Nephron (organoid): ENCODE results near the gene OPA1.

Source experiments
- H3K27ac Mint-ChIP-seq, 3 experiments: 2 replicates each; pipeline ENCODE4 v1.8.0; 2020; ENCODE audit warnings: mixed read lengths in 3 of 3, mild to moderate bottlenecking in 2 of 3, moderate library complexity in 1 of 3
- H3K27me3 Mint-ChIP-seq: 2 replicates; pipeline ENCODE4 v1.8.0; 2021; ENCODE audit warnings: low read depth, mild to moderate bottlenecking, moderate library complexity, mixed read lengths
- H3K36me3 Mint-ChIP-seq: 2 replicates; pipeline ENCODE4 v1.8.0; 2020; ENCODE audit warnings: low read depth, mixed read lengths
- H3K4me1 Mint-ChIP-seq: 2 replicates; pipeline ENCODE4 v1.8.0; 2020; ENCODE audit warnings: mixed read lengths
- H3K4me3 Mint-ChIP-seq, 3 experiments: 2 replicates each; pipeline ENCODE4 v1.8.0; 2020; ENCODE audit warnings: mild to moderate bottlenecking in 3 of 3, mixed read lengths in 3 of 3, moderate library complexity in 2 of 3
- H3K9me3 Mint-ChIP-seq: 2 replicates; pipeline ENCODE4 v1.8.0; 2020; ENCODE audit warnings: mixed read lengths
- CTCF ChIP-seq, 3 experiments: fragments of 200-600 bp; sonication (generic); IDR thresholded peaks; one replicate each; pipeline ENCODE4 v1.5.0; 2021; ENCODE audit warnings: antibody characterized with exemption in 3 of 3; ENCODE audit not compliant: unreplicated experiment in 3 of 3

OPA1 gene

GRCh38 chr3:193742628-193743027, 149.6 kb downstream of the OPA1 start:
- Mint-ChIP-seq H3K36me3 (no peaks in the 10 kb centered on the region), H3K4me1 (peaks cover 23% of the 10 kb centered on the region), H3K9me3 (no peaks in the 10 kb centered on the region), H3K4me3 (no peak overlapping the region), H3K27me3 (peaks cover 8% of the 10 kb centered on the region), H3K27ac (peak overlapping the region; percentile 24 to 98 (median 96))
- no peak for TF ChIP-seq CTCF (IDR thresholded peaks at IDR 0.05; ENCODE audit: unreplicated experiment in 3 of 3)

- peak overlapping the region in 2 of 3 experiments; percentile 24 to 44 for H3K4me3 Mint-ChIP-seq
- peaks cover 23% of the 10 kb centered on the region for H3K4me1 Mint-ChIP-seq
- TF ChIP-seq CTCF (IDR thresholded peaks at IDR 0.05; ENCODE audit: unreplicated experiment in 3 of 3), result no peak
- H3K9me3 Mint-ChIP-seq, result no peaks in the 10 kb centered on the region
- peak overlapping the region; percentile 96 to 98 (median 97) for H3K27ac Mint-ChIP-seq
- peaks cover 4% of the 10 kb centered on the region for H3K27me3 Mint-ChIP-seq
- no peaks in the 10 kb centered on the region for H3K36me3 Mint-ChIP-seq
These were observed 150.7 kb downstream of the OPA1 start for GRCh38 chr3:193743702-193744047.

- Mint-ChIP-seq H3K4me3 (peak overlapping the region in 2 of 3 experiments; percentile 24 to 44), H3K36me3 (no peaks in the 10 kb centered on the region), H3K27ac (peak overlapping the region; percentile 96 to 98 (median 97)), H3K27me3 (peaks cover 9% of the 10 kb centered on the region), H3K9me3 (peaks cover 4% of the 10 kb centered on the region), H3K4me1 (peaks cover 23% of the 10 kb centered on the region)
- no peak for TF ChIP-seq CTCF (IDR thresholded peaks at IDR 0.05; ENCODE audit: unreplicated experiment in 3 of 3)
These were observed 151.2 kb downstream of the OPA1 start for GRCh38 chr3:193744048-193744821.

- H3K36me3 Mint-ChIP-seq, result no peaks in the 10 kb centered on the region
- peaks cover 23% of the 10 kb centered on the region for H3K4me1 Mint-ChIP-seq
- TF ChIP-seq CTCF (IDR thresholded peaks at IDR 0.05; ENCODE audit: unreplicated experiment in 3 of 3), result no peak
- peak overlapping the region; percentile 93 to 96 (median 94) for H3K27ac Mint-ChIP-seq
- H3K4me3 Mint-ChIP-seq, result peak overlapping the region in 2 of 3 experiments; percentile 8 to 14
- peaks cover 5% of the 10 kb centered on the region for H3K27me3 Mint-ChIP-seq
- peaks cover 4% of the 10 kb centered on the region for H3K9me3 Mint-ChIP-seq
These were observed 152.0 kb downstream of the OPA1 start for GRCh38 chr3:193744822-193745684.

GRCh38 chr3:193746832-193747231, 153.8 kb downstream of the OPA1 start:
- H3K27me3 Mint-ChIP-seq, result peaks cover 5% of the 10 kb centered on the region
- no peak overlapping the region for H3K4me3 Mint-ChIP-seq
- H3K36me3 Mint-ChIP-seq, result no peaks in the 10 kb centered on the region
- no peak for TF ChIP-seq CTCF (IDR thresholded peaks at IDR 0.05; ENCODE audit: unreplicated experiment in 3 of 3)
- H3K4me1 Mint-ChIP-seq, result peaks cover 23% of the 10 kb centered on the region
- peaks cover 7% of the 10 kb centered on the region for H3K9me3 Mint-ChIP-seq
- H3K27ac Mint-ChIP-seq, result no peak overlapping the region
